WTC11 (cell line): ENCODE data around the gene BEND6. TPM values are rescaled to one million over a fixed set of nuclear protein-coding genes. Genes with fewer than 3 reads are reported as not detected.

Experiments used
- ATAC-seq: fragments of 200-7000 bp; cut with Tn5 transposase; 2 replicates; pipeline ENCODE4 v1.10.0; 2021; ENCODE audit warnings: mild to moderate bottlenecking, moderate library complexity
- CTCF ChIA-PET: fragments of 300-600 bp; sonication (Branson Sonifier 250); formaldehyde crosslinking; loops from one replicate; lab custom pipeline; 2021; ENCODE audit warnings: antibody characterized with exemption; lab: Charles Lee
- POLR2A ChIA-PET: fragments of 350-600 bp; sonication (Branson Sonifier 250); formaldehyde crosslinking; loops from one replicate; lab custom pipeline; 2021; ENCODE audit warnings: antibody characterized with exemption; lab: Charles Lee
- DNase-seq: peaks from one replicate; pipeline ENCODE4 v3.0.0; 2021; ENCODE audit warnings: low spot score
- H3K27ac Mint-ChIP-seq: 2 replicates; pipeline ENCODE4 v1.8.0; 2021; ENCODE audit warnings: mixed read lengths
- H3K27me3 Mint-ChIP-seq: 2 replicates; pipeline ENCODE4 v1.8.0; 2021; ENCODE audit warnings: low read depth, mild to moderate bottlenecking, moderate library complexity, mixed read lengths
- H3K36me3 Mint-ChIP-seq: 2 replicates; pipeline ENCODE4 v1.8.0; 2021; ENCODE audit warnings: mixed read lengths
- H3K4me1 Mint-ChIP-seq: 2 replicates; pipeline ENCODE4 v1.8.0; 2022; ENCODE audit warnings: mixed read lengths
- H3K4me3 Mint-ChIP-seq: 2 replicates; pipeline ENCODE4 v1.8.0; 2021; ENCODE audit warnings: mild to moderate bottlenecking, moderate library complexity, mixed read lengths
- H3K9me3 Mint-ChIP-seq: 2 replicates; pipeline ENCODE4 v1.8.0; 2021; ENCODE audit warnings: mixed read lengths
- CREM ChIP-seq: sonication (generic); formaldehyde crosslinking; IDR thresholded peaks from 2 replicates; pipeline ENCODE4 v1.8.1; 2022; ENCODE audit warnings: mild to moderate bottlenecking, missing genetic modification reagents, moderate library complexity
- ELF4 ChIP-seq: sonication (generic); formaldehyde crosslinking; IDR thresholded peaks from 2 replicates; pipeline ENCODE4 v1.8.1; 2022; ENCODE audit warnings: low read depth, mild to moderate bottlenecking, moderate library complexity, missing genetic modification reagents
- EMX1 ChIP-seq: fragments of 250-450 bp; sonication (Bioruptor Pico); IDR thresholded peaks from 2 replicates; pipeline ENCODE4 v1.8.0; 2021; ENCODE audit warnings: mild to moderate bottlenecking
- ETV6 ChIP-seq: sonication (generic); formaldehyde crosslinking; IDR thresholded peaks from 2 replicates; pipeline ENCODE4 v1.8.1; 2022; ENCODE audit warnings: mild to moderate bottlenecking, missing genetic modification reagents
- FOXK1 ChIP-seq: sonication (generic); formaldehyde crosslinking; IDR thresholded peaks from 2 replicates; pipeline ENCODE4 v1.8.0; 2022; ENCODE audit warnings: mild to moderate bottlenecking, moderate library complexity, missing genetic modification reagents
- FOXP1 ChIP-seq: sonication (generic); formaldehyde crosslinking; IDR thresholded peaks from 2 replicates; pipeline ENCODE4 v1.8.0; 2022; ENCODE audit warnings: missing genetic modification reagents, mild to moderate bottlenecking, moderate library complexity, borderline replicate concordance
- GRHL2 ChIP-seq: fragments of 250-450 bp; sonication (Bioruptor Pico); IDR thresholded peaks from 2 replicates; pipeline ENCODE4 v1.8.0; 2022; ENCODE audit warnings: mild to moderate bottlenecking, moderate library complexity; ENCODE audit not compliant: insufficient replicate concordance, severe bottlenecking
- JAZF1 ChIP-seq: fragments of 250-450 bp; sonication (Bioruptor Pico); IDR thresholded peaks from 2 replicates; pipeline ENCODE4 v1.9.0; 2021; ENCODE audit warnings: moderate library complexity, mild to moderate bottlenecking, inconsistent platforms
- JUN ChIP-seq: sonication (generic); formaldehyde crosslinking; IDR thresholded peaks from 2 replicates; pipeline ENCODE4 v1.8.0; 2023; ENCODE audit warnings: mild to moderate bottlenecking, missing genetic modification reagents
- NFATC4 ChIP-seq: fragments of 250-450 bp; sonication (Bioruptor Pico); IDR thresholded peaks from 2 replicates; pipeline ENCODE4 v1.9.0; 2021; ENCODE audit warnings: mild to moderate bottlenecking
- NFYB ChIP-seq: sonication (generic); formaldehyde crosslinking; conservative IDR thresholded peaks from 2 replicates; pipeline ENCODE4 v1.8.0; 2022; ENCODE audit warnings: low read depth, missing genetic modification reagents
- NR2C2 ChIP-seq: sonication (generic); formaldehyde crosslinking; IDR thresholded peaks from 2 replicates; pipeline ENCODE4 v1.8.0; 2022; ENCODE audit warnings: mild to moderate bottlenecking, missing genetic modification reagents
- TCF7 ChIP-seq: sonication (generic); formaldehyde crosslinking; IDR thresholded peaks from 2 replicates; pipeline ENCODE4 v1.8.0; 2022; ENCODE audit warnings: mild to moderate bottlenecking, low read depth, missing genetic modification reagents, moderate library complexity
- TEAD4 ChIP-seq: sonication (generic); formaldehyde crosslinking; IDR thresholded peaks from 2 replicates; pipeline ENCODE4 v1.8.0; 2022; ENCODE audit warnings: mild to moderate bottlenecking, missing genetic modification reagents
- TP53 ChIP-seq: sonication (generic); formaldehyde crosslinking; IDR thresholded peaks from 2 replicates; pipeline ENCODE4 v1.8.1; 2023; ENCODE audit warnings: mild to moderate bottlenecking, missing genetic modification reagents
- ZNF423 ChIP-seq: fragments of 250-450 bp; sonication (Bioruptor Pico); IDR thresholded peaks from 2 replicates; pipeline ENCODE4 v2.1.2; 2022; ENCODE audit warnings: mild to moderate bottlenecking, moderate library complexity
- total RNA-seq: library from RNA; stranded (reverse); gene quantifications from 3 replicates; pipeline ENCODE4 v1.2.3, GENCODE V29; 2021
- TF ChIP-seq, protein P1 (sequence below): fragments of 250-450 bp; sonication (Bioruptor Pico); IDR thresholded peaks from 2 replicates; pipeline ENCODE4 v2.1.2; 2022; ENCODE audit warnings: mild to moderate bottlenecking, moderate library complexity
- TF ChIP-seq, protein P2 (sequence below): fragments of 250-450 bp; sonication (Bioruptor Pico); IDR thresholded peaks from 2 replicates; pipeline ENCODE4 v1.8.0; 2021; ENCODE audit warnings: mild to moderate bottlenecking
- TF ChIP-seq, protein P3 (sequence below): sonication (generic); formaldehyde crosslinking; IDR thresholded peaks from 2 replicates; pipeline ENCODE4 v1.8.1; 2022; ENCODE audit warnings: low read depth, mild to moderate bottlenecking, moderate library complexity, missing genetic modification reagents, borderline replicate concordance
- TF ChIP-seq, protein P4 (sequence below): fragments of 250-450 bp; sonication (Bioruptor Pico); IDR thresholded peaks from 2 replicates; pipeline ENCODE4 v1.9.0; 2021; ENCODE audit warnings: mild to moderate bottlenecking, borderline replicate concordance
- TF ChIP-seq, protein P5 (sequence below): sonication (generic); formaldehyde crosslinking; conservative IDR thresholded peaks from 2 replicates; pipeline ENCODE4 v1.8.1; 2023; ENCODE audit warnings: mild to moderate bottlenecking, low read depth, missing genetic modification reagents, moderate library complexity
- TF ChIP-seq, protein P6 (sequence below): fragments of 200-600 bp; IDR thresholded peaks from 2 replicates; pipeline ENCODE4 v1.8.0; 2022; ENCODE audit warnings: antibody characterized with exemption

Gene BEND6
- total RNA-seq, 1 experiment from 2014 or later: 1.5 TPM

DNA sequence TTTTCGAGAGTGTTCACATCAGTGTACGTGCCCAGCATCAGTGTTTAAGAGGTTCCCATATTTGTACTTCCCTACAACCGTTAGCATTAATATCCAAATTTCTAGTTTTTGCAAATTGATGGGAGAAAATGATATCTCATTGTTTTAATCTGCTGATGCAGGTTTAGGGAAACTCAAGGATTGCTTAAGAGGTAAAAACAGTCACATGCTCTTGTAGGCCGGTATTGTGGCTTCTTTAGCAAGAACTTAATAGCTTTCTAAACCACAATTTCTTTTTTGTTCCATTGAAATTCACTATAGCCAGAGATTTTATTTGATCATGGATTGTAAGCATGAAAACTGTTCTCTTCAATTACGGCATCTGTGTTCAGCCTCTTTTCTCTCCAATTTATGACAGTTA lies 29.5 kb downstream of the BEND6 start (continued):
- TF ChIP-seq, protein P1, sequence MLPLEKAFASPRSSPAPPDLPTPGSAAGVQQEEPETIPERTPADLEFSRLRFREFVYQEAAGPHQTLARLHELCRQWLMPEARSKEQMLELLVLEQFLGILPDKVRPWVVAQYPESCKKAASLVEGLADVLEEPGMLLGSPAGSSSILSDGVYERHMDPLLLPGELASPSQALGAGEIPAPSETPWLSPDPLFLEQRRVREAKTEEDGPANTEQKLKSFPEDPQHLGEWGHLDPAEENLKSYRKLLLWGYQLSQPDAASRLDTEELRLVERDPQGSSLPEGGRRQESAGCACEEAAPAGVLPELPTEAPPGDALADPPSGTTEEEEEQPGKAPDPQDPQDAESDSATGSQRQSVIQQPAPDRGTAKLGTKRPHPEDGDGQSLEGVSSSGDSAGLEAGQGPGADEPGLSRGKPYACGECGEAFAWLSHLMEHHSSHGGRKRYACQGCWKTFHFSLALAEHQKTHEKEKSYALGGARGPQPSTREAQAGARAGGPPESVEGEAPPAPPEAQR (CRISPR knock-in tag): no peak
- TF ChIP-seq, protein P2, sequence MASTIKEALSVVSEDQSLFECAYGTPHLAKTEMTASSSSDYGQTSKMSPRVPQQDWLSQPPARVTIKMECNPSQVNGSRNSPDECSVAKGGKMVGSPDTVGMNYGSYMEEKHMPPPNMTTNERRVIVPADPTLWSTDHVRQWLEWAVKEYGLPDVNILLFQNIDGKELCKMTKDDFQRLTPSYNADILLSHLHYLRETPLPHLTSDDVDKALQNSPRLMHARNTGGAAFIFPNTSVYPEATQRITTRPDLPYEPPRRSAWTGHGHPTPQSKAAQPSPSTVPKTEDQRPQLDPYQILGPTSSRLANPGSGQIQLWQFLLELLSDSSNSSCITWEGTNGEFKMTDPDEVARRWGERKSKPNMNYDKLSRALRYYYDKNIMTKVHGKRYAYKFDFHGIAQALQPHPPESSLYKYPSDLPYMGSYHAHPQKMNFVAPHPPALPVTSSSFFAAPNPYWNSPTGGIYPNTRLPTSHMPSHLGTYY (CRISPR knock-in tag): no peak
- TF ChIP-seq GRHL2 (CRISPR knock-in tag) (no peak), ZNF423 (CRISPR knock-in tag) (no peak), NR2C2 (CRISPR knock-in tag) (no peak), FOXP1 (CRISPR knock-in tag) (no peak), TCF7 (CRISPR knock-in tag) (no peak)
- TF ChIP-seq, protein P3, sequence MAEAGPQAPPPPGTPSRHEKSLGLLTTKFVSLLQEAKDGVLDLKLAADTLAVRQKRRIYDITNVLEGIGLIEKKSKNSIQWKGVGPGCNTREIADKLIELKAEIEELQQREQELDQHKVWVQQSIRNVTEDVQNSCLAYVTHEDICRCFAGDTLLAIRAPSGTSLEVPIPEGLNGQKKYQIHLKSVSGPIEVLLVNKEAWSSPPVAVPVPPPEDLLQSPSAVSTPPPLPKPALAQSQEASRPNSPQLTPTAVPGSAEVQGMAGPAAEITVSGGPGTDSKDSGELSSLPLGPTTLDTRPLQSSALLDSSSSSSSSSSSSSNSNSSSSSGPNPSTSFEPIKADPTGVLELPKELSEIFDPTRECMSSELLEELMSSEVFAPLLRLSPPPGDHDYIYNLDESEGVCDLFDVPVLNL (CRISPR knock-in tag): no peak

DNA sequence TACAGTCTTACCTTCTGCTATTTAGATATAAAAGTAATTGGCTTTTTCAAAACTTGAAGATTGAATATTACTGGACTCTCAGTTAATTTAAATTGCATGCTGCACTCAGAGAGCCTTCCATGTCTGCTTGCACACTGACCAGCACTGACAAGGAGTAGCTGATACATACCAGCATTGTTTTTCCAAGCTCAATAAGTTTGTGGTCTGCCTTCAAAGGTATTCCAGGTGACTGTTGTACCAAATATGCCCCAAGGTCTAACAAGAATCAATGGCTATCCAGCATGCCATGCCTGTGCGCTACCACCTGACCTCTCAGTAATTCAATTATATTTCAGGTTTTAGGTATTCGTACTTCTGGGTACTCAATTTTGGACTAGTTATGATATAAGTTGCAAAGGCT lies 30.0 kb downstream of the BEND6 start:
- no peaks in the 10 kb centered on the region for H3K36me3 Mint-ChIP-seq
- POLR2A ChIA-PET: no interaction called here
- H3K4me1 Mint-ChIP-seq: no peaks in the 10 kb centered on the region
- no peak overlapping the region for H3K27ac Mint-ChIP-seq
- H3K27me3 Mint-ChIP-seq: no peaks in the 10 kb centered on the region
- no peak overlapping the region for H3K4me3 Mint-ChIP-seq
- ATAC-seq (no peak), DNase-seq (no peak)
- no peaks in the 10 kb centered on the region for H3K9me3 Mint-ChIP-seq
- CTCF ChIA-PET: interaction anchor here (1.0 to 1.4 kb wide), 3 partner anchors 11 to 82 kb away, joined by 5 read pairs; partner anchors contain the start of gene BEND6
- TF ChIP-seq NFATC4 (CRISPR knock-in tag) (no peak), ELF4 (no peak), EMX1 (no peak), TEAD4 (CRISPR knock-in tag) (no peak), JUN (CRISPR knock-in tag) (no peak), ETV6 (no peak), CREM (no peak), JAZF1 (CRISPR knock-in tag) (no peak), FOXK1 (CRISPR knock-in tag) (no peak), NFYB (CRISPR knock-in tag) (no peak), TP53 (CRISPR knock-in tag) (no peak)
- TF ChIP-seq, protein P4, sequence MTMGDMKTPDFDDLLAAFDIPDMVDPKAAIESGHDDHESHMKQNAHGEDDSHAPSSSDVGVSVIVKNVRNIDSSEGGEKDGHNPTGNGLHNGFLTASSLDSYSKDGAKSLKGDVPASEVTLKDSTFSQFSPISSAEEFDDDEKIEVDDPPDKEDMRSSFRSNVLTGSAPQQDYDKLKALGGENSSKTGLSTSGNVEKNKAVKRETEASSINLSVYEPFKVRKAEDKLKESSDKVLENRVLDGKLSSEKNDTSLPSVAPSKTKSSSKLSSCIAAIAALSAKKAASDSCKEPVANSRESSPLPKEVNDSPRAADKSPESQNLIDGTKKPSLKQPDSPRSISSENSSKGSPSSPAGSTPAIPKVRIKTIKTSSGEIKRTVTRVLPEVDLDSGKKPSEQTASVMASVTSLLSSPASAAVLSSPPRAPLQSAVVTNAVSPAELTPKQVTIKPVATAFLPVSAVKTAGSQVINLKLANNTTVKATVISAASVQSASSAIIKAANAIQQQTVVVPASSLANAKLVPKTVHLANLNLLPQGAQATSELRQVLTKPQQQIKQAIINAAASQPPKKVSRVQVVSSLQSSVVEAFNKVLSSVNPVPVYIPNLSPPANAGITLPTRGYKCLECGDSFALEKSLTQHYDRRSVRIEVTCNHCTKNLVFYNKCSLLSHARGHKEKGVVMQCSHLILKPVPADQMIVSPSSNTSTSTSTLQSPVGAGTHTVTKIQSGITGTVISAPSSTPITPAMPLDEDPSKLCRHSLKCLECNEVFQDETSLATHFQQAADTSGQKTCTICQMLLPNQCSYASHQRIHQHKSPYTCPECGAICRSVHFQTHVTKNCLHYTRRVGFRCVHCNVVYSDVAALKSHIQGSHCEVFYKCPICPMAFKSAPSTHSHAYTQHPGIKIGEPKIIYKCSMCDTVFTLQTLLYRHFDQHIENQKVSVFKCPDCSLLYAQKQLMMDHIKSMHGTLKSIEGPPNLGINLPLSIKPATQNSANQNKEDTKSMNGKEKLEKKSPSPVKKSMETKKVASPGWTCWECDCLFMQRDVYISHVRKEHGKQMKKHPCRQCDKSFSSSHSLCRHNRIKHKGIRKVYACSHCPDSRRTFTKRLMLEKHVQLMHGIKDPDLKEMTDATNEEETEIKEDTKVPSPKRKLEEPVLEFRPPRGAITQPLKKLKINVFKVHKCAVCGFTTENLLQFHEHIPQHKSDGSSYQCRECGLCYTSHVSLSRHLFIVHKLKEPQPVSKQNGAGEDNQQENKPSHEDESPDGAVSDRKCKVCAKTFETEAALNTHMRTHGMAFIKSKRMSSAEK (CRISPR knock-in tag): no peak
- TF ChIP-seq, protein P5, sequence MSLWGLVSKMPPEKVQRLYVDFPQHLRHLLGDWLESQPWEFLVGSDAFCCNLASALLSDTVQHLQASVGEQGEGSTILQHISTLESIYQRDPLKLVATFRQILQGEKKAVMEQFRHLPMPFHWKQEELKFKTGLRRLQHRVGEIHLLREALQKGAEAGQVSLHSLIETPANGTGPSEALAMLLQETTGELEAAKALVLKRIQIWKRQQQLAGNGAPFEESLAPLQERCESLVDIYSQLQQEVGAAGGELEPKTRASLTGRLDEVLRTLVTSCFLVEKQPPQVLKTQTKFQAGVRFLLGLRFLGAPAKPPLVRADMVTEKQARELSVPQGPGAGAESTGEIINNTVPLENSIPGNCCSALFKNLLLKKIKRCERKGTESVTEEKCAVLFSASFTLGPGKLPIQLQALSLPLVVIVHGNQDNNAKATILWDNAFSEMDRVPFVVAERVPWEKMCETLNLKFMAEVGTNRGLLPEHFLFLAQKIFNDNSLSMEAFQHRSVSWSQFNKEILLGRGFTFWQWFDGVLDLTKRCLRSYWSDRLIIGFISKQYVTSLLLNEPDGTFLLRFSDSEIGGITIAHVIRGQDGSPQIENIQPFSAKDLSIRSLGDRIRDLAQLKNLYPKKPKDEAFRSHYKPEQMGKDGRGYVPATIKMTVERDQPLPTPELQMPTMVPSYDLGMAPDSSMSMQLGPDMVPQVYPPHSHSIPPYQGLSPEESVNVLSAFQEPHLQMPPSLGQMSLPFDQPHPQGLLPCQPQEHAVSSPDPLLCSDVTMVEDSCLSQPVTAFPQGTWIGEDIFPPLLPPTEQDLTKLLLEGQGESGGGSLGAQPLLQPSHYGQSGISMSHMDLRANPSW (CRISPR knock-in tag): no peak
- TF ChIP-seq, protein P6, sequence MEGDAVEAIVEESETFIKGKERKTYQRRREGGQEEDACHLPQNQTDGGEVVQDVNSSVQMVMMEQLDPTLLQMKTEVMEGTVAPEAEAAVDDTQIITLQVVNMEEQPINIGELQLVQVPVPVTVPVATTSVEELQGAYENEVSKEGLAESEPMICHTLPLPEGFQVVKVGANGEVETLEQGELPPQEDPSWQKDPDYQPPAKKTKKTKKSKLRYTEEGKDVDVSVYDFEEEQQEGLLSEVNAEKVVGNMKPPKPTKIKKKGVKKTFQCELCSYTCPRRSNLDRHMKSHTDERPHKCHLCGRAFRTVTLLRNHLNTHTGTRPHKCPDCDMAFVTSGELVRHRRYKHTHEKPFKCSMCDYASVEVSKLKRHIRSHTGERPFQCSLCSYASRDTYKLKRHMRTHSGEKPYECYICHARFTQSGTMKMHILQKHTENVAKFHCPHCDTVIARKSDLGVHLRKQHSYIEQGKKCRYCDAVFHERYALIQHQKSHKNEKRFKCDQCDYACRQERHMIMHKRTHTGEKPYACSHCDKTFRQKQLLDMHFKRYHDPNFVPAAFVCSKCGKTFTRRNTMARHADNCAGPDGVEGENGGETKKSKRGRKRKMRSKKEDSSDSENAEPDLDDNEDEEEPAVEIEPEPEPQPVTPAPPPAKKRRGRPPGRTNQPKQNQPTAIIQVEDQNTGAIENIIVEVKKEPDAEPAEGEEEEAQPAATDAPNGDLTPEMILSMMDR: no peak
